HG03175 (cell line): ENCODE results near the gene BCL11A.

Source experiments
- ATAC-seq: cut with Tn5 transposase; IDR thresholded peaks from one replicate; pipeline ENCODE4 v1.9.1; 2021; ENCODE audit warnings: mild to moderate bottlenecking, moderate library complexity; ENCODE audit not compliant: unreplicated experiment

BCL11A gene

GRCh38 chr2:60510713-60511112 lies 42.7 kb downstream of the BCL11A start:
- no peak for ATAC-seq

- no peak for ATAC-seq
Observed at GRCh38 chr2:60509066-60509465, 44.4 kb downstream of the BCL11A start.

- no peak for ATAC-seq
Observed at GRCh38 chr2:60508339-60508917, 45.0 kb downstream of the BCL11A start.

GRCh38 chr2:60507211-60507965 lies 46.1 kb downstream of the BCL11A start:
- no peak for ATAC-seq

DNA sequence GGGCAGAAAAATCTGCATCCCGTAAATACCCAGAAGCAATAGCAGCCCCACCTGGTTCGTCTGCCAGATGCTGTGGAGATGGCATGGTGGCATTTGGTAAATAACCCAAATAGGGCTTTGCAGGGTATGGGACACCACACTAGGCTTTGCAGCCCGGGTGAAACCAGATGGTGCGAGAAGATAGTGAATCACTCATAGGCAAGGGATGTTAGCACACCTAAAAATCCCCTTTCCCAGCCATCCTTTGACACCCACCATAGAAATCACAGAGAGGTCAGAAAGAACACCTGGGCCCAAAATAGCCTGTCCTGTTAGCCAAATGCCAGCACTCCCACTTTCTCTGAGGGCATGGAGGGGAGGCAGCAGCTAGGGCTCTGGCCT lies 47.6 kb downstream of the BCL11A start:
- ATAC-seq = no peak

GRCh38 chr2:60505240-60505879 lies 48.1 kb downstream of the BCL11A start:
- ATAC-seq = no peak

DNA sequence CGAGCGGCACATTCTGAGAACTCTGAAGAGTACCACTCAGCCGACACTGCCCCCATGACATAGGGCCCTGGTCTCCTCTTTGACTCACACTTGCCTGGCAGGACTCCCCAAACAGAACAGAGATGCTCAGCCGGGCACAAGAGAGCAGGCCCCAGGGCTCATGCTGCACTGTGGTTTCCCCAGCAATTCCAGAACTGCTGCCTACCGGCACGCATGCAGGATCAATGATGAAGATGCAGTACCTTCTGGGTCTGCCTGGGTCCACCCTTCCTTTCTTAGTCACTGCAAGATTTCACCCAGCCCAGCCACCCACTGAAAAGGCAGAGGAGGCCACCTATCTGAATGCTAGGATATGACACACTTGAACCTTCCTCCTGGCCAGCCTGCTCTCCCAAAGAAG lies 49.4 kb downstream of the BCL11A start:
- ATAC-seq = no peak

- ATAC-seq = no peak
Observed at GRCh38 chr2:60502144-60502543, 51.3 kb downstream of the BCL11A start.

DNA sequence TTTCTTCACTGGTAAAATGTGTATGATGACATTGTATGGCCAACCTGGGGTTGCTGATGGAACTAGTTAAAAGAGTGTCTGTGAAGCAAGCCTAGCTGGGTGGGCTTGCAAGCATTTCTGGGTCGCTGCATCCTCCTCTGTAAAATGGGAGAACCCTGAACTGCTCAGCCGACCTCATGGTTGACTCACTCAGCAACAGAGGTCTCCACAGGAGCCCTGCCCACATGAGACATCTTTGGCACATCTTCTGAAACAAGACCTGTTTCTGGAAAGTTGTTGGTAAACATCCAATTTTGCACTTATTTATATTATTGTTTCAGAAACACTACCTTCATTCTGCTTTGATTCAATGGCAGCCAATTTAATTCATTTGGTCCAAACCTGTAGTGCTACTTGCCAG lies 52.6 kb downstream of the BCL11A start:
- no peak for ATAC-seq

GRCh38 chr2:60499651-60500265 lies 53.7 kb downstream of the BCL11A start:
- ATAC-seq = no peak

DNA sequence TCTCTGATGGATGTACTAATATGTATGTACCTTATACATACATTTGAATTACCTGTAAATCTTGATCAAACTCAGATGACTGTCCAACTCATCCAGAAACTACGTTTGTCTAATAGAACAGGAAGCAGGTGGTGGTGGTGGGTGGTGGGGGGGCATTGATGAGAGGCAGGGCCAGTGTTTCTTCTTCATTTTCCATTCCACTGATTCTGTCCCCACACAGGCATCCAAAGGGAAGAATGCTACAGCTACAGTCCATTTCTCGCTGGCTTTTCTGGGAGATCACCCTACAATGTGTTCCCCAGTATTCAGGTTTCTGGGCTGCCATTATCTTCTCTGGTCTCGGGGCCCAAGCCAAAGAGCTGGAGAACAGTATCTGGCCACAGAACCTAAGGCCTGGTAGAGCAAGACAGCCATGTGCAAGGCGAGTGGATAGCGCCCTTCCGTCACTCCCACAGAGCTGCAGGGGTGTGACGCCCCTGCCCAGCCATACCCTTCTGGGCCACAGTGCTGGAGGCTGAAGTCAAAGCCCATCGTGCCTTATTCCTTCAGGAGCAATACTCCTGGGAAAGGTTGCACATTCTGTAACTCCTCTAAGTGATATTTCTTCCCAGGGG lies 54.5 kb downstream of the BCL11A start:
- peak; percentile 45 for ATAC-seq

DNA sequence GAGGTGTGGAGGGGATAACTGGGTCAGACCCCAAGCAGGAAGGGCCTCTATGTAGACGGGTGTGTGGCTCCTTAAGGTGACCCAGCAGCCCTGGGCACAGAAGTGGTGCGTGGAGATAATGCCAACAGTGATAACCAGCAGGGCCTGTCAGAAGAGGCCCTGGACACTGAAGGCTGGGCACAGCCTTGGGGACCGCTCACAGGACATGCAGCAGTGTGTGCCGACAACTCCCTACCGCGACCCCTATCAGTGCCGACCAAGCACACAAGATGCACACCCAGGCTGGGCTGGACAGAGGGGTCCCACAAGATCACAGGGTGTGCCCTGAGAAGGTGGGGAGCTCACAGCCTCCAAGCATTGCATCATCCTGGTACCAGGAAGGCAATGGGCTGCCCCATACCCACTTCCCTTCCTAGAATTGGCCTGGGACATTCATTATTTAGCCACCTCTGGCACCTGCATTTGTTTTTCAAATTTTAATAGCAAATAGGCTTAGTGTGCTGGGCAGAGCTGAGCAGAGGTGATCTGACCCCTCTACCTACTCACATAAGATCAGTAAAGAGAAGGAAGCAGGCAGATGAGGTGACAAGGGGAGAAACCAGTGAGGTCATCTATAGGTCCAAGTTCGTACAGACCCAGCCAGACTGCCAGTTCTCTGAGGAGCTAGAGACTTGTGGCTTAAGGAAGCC lies 55.2 kb downstream of the BCL11A start:
- ATAC-seq = peak; percentile 26

DNA sequence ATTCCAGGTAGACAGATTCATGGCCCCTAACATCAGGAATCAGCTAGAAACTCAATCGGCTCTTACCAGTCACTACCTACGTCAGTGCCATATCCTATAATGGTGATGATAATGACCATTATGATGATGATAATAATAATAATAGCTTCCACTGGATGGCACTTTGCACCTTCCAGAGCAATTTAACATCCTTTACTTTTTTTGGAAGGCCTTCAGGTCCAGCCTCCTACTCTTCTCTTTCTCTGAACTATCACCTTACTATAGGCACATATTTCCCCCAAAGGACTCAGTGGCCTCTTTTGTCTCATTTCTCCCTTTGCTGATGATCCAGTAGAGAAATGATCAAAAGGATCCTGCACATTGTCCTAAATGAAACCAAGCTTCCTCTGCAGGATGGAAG lies 56.0 kb downstream of the BCL11A start:
- no peak for ATAC-seq

DNA sequence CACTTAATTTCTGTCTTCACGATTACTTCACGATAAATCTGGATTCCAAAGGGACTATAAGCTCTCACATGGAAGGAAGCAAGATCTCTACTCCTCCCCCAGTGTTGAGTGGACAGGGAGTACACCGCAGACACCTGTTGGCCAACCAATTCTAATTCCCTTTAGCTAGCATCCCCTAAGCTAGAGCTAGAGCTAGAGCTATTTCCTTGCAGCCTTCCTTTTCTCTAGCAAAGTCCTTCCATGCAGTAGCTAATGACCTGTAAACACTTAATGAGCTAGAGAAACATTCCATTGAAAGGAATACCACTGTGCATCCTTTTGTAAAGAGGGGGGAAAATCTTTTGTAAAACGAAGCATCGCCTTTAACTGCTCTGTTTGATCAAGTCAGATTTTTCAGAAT lies 56.5 kb downstream of the BCL11A start:
- ATAC-seq = no peak

DNA sequence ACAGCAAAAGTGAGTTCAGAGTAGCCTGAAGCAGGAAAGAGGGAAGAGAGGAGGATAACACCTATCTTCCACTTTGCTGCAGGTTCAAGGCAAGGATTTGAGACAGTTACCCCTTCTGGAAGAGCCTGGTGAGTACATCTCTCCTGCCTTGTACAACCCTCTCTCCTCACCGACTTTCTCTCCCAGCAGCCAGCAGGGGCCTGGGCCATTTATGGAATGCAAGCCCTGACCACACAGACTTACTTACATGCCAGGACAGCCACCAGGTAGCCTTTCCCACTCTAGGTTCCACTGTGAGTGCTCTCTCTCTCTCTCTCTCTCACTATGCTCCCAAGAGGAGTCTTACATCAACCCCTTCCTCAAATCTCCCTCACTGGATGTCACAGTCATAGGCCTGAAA lies 57.0 kb downstream of the BCL11A start:
- ATAC-seq = no peak

DNA sequence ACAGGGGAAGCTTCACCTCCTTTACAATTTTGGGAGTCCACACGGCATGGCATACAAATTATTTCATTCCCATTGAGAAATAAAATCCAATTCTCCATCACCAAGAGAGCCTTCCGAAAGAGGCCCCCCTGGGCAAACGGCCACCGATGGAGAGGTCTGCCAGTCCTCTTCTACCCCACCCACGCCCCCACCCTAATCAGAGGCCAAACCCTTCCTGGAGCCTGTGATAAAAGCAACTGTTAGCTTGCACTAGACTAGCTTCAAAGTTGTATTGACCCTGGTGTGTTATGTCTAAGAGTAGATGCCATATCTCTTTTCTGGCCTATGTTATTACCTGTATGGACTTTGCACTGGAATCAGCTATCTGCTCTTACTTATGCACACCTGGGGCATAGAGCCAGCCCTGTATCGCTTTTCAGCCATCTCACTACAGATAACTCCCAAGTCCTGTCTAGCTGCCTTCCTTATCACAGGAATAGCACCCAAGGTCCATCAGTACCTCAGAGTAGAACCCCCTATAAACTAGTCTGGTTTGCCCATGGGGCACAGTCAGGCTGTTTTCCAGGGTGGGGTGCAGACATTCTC lies 58.3 kb downstream of the BCL11A start:
- ATAC-seq = no peak

- ATAC-seq = no peak
Observed at GRCh38 chr2:60493804-60494387, 59.6 kb downstream of the BCL11A start.

- no peak for ATAC-seq
Observed at GRCh38 chr2:60492548-60492947, 60.9 kb downstream of the BCL11A start.

- ATAC-seq = no peak
Observed at GRCh38 chr2:60490848-60491247, 62.6 kb downstream of the BCL11A start.

GRCh38 chr2:60490441-60490840 lies 63.0 kb downstream of the BCL11A start:
- ATAC-seq = no peak
